ENCODE measurements around the gene ASB15. TPM values are rescaled to one million over a fixed set of nuclear protein-coding genes. Genes with fewer than 3 reads are reported as not detected.

Gene ASB15
- total and polyA plus RNA-seq, 12 donors = 0.99 to 80.6 (median 53.4) TPM

DNA sequence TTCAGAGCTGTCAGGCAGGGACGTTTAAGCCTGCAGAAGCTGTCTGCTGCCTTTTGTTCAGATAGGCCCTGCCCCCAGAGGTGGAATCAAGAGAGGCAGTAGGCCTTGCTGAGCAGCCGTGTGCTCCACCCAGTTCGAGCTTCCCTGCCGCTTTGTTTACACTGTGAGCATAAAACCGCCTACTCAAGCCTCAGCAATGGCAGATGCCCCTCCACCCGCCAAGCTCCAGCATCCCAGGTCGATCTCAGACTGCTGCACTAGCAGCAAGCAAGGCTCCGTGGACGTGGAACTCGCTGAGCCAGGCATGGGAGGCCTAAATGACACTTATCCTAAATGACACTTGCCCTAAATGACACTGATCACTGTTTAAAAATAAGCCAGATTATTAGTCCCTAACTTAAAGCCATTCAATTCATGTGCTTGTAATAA, 6.8 kb upstream of the ASB15 start:
- Histone ChIP-seq H3K4me3 (no peak overlapping the region), H3K36me3 (no peaks in the 10 kb centered on the region), H3K9me3 (no peaks in the 10 kb centered on the region), H3K4me1 (peaks cover 0 to 8% (median 0%) of the 10 kb centered on the region in 9 donors), H3K27me3 (no peaks in the 10 kb centered on the region), H3K27ac (no peak overlapping the region)
- intact Hi-C loops (cut with DNase I) = no loop called here
- DNase-seq (no peak), ATAC-seq (no peak)
- TF ChIP-seq, protein P1, sequence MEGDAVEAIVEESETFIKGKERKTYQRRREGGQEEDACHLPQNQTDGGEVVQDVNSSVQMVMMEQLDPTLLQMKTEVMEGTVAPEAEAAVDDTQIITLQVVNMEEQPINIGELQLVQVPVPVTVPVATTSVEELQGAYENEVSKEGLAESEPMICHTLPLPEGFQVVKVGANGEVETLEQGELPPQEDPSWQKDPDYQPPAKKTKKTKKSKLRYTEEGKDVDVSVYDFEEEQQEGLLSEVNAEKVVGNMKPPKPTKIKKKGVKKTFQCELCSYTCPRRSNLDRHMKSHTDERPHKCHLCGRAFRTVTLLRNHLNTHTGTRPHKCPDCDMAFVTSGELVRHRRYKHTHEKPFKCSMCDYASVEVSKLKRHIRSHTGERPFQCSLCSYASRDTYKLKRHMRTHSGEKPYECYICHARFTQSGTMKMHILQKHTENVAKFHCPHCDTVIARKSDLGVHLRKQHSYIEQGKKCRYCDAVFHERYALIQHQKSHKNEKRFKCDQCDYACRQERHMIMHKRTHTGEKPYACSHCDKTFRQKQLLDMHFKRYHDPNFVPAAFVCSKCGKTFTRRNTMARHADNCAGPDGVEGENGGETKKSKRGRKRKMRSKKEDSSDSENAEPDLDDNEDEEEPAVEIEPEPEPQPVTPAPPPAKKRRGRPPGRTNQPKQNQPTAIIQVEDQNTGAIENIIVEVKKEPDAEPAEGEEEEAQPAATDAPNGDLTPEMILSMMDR (IDR thresholded peaks at IDR 0.05) = no peak
- WGBS, 2 donors = 54 to 57% methylated on average over 10 of the region's 10 CpGs

DNA sequence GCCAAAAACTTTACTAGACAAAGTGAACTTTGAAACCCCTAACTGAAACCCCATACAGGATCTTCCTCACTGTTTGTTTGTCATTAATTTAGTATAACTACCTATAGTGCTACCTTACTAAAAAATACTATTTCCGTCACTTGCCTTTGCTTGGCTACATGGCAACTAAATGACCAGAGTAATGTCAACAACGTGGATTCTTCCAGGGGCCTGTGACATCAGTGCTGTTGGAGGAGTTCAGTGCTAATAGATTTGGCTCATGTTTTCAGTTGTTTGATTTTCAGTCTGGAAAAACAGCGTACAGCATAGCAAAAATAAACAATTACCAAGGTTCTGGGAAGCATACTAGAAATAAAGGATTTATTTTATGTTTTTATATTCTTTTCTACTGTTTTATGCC, 3.0 kb upstream of the ASB15 start:
- Histone ChIP-seq H3K27me3 (no peaks in the 10 kb centered on the region), H3K4me3 (no peak overlapping the region), H3K27ac (peak overlapping the region in 7 of 10 donors; percentile 65 to 87 (median 75)), H3K4me1 (peaks cover 0 to 10% (median 0%) of the 10 kb centered on the region in 9 donors), H3K9me3 (no peaks in the 10 kb centered on the region), H3K36me3 (no peaks in the 10 kb centered on the region)
- peak in 5 of 8 donors; percentile 32 to 57 (median 50) for ATAC-seq
- intact Hi-C loops (cut with DNase I) = no loop called here
- DNase-seq = no peak
- TF ChIP-seq, protein P1 (IDR thresholded peaks at IDR 0.05) = no peak
- WGBS, 2 donors = 50 to 56% methylated on average over 3 of the region's 3 CpGs

DNA sequence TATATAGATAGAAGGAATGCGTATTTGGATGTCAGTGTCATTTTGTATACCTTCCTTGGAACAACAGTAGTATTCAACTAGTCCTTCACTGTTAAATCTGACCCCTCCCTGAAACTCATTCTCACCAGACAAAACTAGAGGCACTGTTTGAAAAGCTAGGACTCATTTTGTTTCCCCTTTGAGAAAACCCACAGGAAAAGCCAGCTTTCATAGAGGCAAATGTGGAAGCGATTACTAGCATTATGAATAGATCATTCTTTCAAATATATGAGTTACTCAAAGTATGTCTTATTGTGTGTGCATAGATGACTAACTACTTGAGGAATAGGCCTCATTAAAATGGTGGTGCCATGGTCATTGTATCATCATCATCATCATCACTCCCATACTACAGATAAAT, 1.9 kb upstream of the ASB15 start:
- peak in 1 of 8 donors; percentile 7 for ATAC-seq

DNA sequence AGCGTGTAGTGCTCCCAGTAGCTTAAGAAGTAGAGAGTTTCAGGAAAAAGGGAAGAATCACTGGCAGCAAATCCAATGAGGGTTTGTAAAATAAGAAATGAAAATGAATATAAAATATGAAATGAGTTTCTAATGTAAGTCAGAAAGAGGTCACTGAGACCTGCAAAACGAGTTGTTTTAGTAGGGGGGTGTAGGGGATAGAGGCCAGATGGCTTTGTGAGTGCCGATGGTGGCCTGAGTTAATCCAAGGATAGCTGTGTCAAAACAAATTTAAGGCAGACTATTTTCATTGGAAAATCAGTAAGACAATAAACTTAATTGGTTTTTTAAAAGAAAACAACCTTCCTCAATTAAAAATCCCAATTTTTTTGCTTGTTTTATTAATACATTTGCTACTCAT, 745 bp upstream of the ASB15 start:
- H3K4me3 ChIP-seq = peak overlapping the region in 9 of 10 donors; percentile 11 to 52 (median 32)
- H3K27ac ChIP-seq = peak overlapping the region; percentile 11 to 87 (median 73)
- DNase-seq (no peak), ATAC-seq (peak in 2 of 8 donors; percentile 42 to 56)
- no peaks in the 10 kb centered on the region for H3K9me3 ChIP-seq
- H3K27me3 ChIP-seq = no peaks in the 10 kb centered on the region
- TF ChIP-seq, protein P1 (IDR thresholded peaks at IDR 0.05) = no peak
- 34 to 49% methylated on average over 3 of the region's 3 CpGs for WGBS, 2 donors
- H3K4me1 ChIP-seq = peaks cover 0 to 14% (median 0%) of the 10 kb centered on the region in 9 donors
- intact Hi-C loops (cut with DNase I) = no loop called here
- H3K36me3 ChIP-seq = no peaks in the 10 kb centered on the region

More for the DNA sequence above, 1.9 kb upstream of the ASB15 start:
- Histone ChIP-seq H3K9me3 (no peaks in the 10 kb centered on the region), H3K4me3 (peak overlapping the region in 2 of 10 donors; percentile 31 to 48), H3K27ac (peak overlapping the region; percentile 24 to 87 (median 73)), H3K4me1 (peaks cover 0 to 14% (median 0%) of the 10 kb centered on the region in 9 donors), H3K36me3 (no peaks in the 10 kb centered on the region), H3K27me3 (no peaks in the 10 kb centered on the region)
- WGBS, 2 donors = 56 to 72% methylated on average over 2 of the region's 2 CpGs
- intact Hi-C loops (cut with DNase I) = no loop called here
- TF ChIP-seq, protein P1 (IDR thresholded peaks at IDR 0.05) = no peak
- no peak for DNase-seq
